Measurements from ENCODE around the gene ZNF282. TPM values are rescaled to one million over a fixed set of nuclear protein-coding genes. Genes with fewer than 3 reads are reported as not detected.
"Not testable (repeated sequence)": the region's sequence is repeated elsewhere in the genome, so short reads cannot be mapped to it uniquely, and the experiment has no call there.

The ZNF282 gene
- total RNA-seq, 2 donors from 2014 or later = 37.4 to 46.7 TPM

DNA sequence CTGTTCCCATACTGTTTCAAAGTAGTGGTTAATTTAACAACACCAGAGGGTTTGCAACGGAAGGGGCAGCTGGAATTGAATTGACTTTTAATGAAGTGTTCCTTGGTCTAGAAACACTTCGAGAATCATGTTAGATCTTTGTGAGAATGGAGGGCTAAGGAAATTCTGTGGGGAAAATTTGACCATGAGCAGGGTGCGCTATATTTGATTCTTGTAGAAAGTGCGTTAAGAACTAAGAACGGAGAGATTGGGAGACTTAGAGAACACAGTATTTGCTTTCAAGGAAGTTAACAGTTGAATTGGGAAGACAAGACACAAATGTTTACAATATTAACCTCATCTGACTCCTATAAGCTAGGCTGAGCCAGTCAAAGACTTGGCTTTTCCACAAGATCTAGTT is 45.3 kb downstream of the ZNF282 start:
- peak overlapping the region; percentile 96 for H3K4me3 Mint-ChIP-seq
- H3K36me3 Mint-ChIP-seq = peaks cover 8% of the 10 kb centered on the region
- ATAC-seq (no peak), DNase-seq (ENCODE audit: low spot score) (no peak)
- H3K27me3 Mint-ChIP-seq = peaks cover 4 to 6% of the 10 kb centered on the region in 2 donors
- peak overlapping the region; percentile 75 to 91 for H3K27ac Mint-ChIP-seq
- no peaks in the 10 kb centered on the region for H3K9me3 Mint-ChIP-seq
- H3K4me1 Mint-ChIP-seq (ENCODE audit: low read depth in 2 of 2) = peaks cover 29 to 32% of the 10 kb centered on the region in 2 donors

DNA sequence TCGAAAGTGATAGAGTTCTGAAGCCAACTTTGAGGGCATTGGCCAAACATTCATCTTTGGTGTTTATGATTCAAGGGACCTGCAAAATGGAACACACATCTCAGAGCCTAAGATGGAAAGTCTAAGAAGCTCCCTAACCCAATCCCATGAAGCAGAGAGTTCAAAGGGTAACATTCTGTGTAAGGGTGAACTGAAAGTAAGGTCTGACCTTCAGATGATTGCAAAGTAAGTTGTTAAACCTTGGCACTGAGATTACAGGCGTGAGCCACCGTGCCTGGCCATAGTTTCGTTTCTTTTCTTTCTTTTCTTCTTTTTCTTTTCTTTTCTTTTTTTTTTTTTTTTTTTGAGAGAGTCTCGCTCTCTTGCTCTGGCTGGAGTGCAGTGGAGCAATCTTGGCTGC is 46.4 kb downstream of the ZNF282 start:
- DNase-seq (ENCODE audit: low spot score) = no peak
- H3K4me1 Mint-ChIP-seq (ENCODE audit: low read depth in 2 of 2) = peaks cover 35 to 37% of the 10 kb centered on the region in 2 donors
- no peak for ATAC-seq
- no peak overlapping the region for H3K4me3 Mint-ChIP-seq
- no peaks in the 10 kb centered on the region for H3K9me3 Mint-ChIP-seq
- peaks cover 8% of the 10 kb centered on the region for H3K36me3 Mint-ChIP-seq
- no peak overlapping the region for H3K27ac Mint-ChIP-seq
- H3K27me3 Mint-ChIP-seq = peaks cover 2 to 4% of the 10 kb centered on the region in 2 donors

DNA sequence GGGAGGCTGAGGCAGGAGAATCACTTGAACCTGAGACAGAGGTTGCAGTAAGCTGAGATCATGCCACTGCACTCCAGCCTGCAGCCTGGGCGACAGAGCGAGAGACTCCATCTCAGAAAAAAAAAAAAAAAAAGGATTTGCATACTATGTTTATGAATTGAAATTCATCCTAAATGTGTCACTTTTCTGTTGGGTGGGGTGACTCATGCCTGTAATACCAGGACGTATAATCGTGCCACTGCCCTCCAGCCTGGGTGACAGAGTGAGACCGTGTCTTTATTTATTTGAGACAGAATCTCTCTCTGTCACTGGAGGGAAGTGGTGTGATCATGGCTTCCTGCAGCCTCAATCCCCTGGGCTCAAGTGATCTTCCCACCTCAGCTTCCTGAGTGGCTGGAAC is 49.9 kb downstream of the ZNF282 start:
- Mint-ChIP-seq H3K36me3 (peaks cover 8% of the 10 kb centered on the region), H3K4me1 (ENCODE audit: low read depth in 2 of 2) (peaks cover 32 to 33% of the 10 kb centered on the region in 2 donors), H3K4me3 (peak overlapping the region; percentile 2), H3K27ac (peak overlapping the region; percentile 52 to 56), H3K9me3 (no peaks in the 10 kb centered on the region), H3K27me3 (no peaks in the 10 kb centered on the region)
- peak; percentile 82 to 94 for ATAC-seq
- no peak for DNase-seq (ENCODE audit: low spot score)

DNA sequence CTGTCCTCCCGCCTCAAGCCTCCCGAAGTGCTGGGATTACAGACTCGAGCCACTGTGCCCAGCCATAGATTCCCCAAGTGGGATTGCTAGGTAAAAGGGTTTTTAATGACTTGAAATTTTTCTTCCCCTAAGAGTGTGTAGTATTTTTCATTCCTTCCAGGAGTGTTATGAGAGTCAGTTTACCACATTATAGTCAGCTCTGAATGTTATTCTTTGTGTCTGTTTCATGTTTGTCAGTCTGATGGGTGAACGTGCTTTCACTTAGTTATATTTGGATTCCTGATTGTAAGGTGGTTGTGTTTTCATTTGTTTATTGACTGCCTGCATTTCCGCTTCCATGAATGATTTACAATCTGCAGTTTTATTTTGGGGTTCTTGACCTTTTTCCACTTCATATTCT is 50.4 kb downstream of the ZNF282 start:
- peak in 1 of 2 donors; percentile 55 for ATAC-seq
- H3K9me3 Mint-ChIP-seq = no peaks in the 10 kb centered on the region
- peak overlapping the region; percentile 2 for H3K4me3 Mint-ChIP-seq
- H3K36me3 Mint-ChIP-seq = peaks cover 8% of the 10 kb centered on the region
- peak overlapping the region; percentile 52 to 56 for H3K27ac Mint-ChIP-seq
- no peaks in the 10 kb centered on the region for H3K27me3 Mint-ChIP-seq
- H3K4me1 Mint-ChIP-seq (ENCODE audit: low read depth in 2 of 2) = peaks cover 27 to 29% of the 10 kb centered on the region in 2 donors
- DNase-seq (ENCODE audit: low spot score) = no peak

DNA sequence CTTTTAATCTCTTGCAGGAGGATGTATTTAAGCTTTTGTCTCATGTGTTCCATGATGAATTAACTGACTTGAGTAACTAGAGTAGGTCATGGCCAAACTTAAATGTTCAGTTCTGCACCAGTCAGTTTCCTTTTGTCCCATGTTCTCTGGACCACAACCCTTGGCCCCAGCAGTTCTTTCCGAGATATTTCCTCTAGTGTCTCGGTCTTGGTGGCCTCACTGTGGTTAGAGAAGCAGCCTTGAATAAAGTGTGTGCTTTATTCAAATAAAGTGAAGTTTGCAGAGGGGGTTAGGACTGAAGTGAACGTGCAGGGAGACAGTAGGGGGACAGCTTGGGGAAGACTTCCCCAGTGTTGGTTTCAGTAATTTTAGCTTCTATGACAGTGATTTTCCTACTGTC is 53.4 kb downstream of the ZNF282 start:
- H3K4me3 Mint-ChIP-seq = no peak overlapping the region
- ATAC-seq (no peak), DNase-seq (ENCODE audit: low spot score) (no peak)
- H3K27ac Mint-ChIP-seq = peak overlapping the region in 1 of 2 donors; percentile 57
- H3K4me1 Mint-ChIP-seq (ENCODE audit: low read depth in 2 of 2) = peaks cover 18 to 24% of the 10 kb centered on the region in 2 donors
- H3K9me3 Mint-ChIP-seq = no peaks in the 10 kb centered on the region
- H3K36me3 Mint-ChIP-seq = no peaks in the 10 kb centered on the region
- H3K27me3 Mint-ChIP-seq = no peaks in the 10 kb centered on the region

DNA sequence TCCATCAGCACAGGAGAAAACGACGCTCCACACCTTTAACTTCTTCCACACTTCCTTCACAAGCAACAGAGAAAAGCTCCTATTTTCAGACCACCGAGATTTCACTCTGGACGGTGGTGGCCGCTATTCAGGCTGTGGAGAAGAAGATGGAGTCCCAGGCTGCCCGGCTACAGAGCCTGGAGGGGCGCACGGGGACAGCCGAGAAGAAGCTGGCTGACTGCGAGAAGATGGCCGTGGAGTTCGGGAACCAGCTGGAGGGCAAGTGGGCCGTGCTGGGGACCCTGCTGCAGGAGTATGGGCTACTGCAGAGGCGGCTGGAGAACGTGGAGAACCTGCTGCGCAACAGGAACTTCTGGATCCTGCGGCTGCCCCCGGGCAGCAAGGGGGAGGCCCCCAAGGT is 54.8 kb downstream of the ZNF282 start:
- not testable (repeated sequence) for H3K36me3 Mint-ChIP-seq; H3K4me3 Mint-ChIP-seq; H3K27me3 Mint-ChIP-seq; H3K9me3 Mint-ChIP-seq; H3K27ac Mint-ChIP-seq; ATAC-seq; DNase-seq (ENCODE audit: low spot score)
- H3K4me1 Mint-ChIP-seq (ENCODE audit: low read depth in 2 of 2) = peaks cover 17 to 18% of the 10 kb centered on the region in 2 donors

DNA sequence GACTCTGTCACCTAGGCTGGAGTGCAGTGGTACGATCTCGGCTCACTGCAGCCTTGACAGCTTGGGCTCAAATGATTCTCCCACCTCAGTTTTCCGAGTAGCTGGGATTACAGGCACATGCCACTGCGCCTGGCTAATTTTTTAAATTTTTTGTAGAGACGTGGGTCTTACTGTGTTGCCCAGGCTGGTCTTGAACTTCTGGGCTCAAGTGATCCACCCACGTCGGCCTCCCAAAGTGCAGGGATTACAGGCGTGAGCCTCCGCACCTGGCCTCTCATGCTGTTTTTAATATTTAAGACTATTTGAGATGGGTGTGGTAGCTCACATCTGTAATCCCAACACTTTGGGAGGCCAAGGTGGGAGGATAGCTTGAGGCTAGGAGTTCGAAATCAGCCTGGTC is 56.2 kb downstream of the ZNF282 start:
- not testable (repeated sequence) for H3K27me3 Mint-ChIP-seq; H3K9me3 Mint-ChIP-seq; ATAC-seq; H3K27ac Mint-ChIP-seq; H3K36me3 Mint-ChIP-seq; DNase-seq (ENCODE audit: low spot score); H3K4me3 Mint-ChIP-seq
- H3K4me1 Mint-ChIP-seq (ENCODE audit: low read depth in 2 of 2) = peaks cover 8 to 10% of the 10 kb centered on the region in 2 donors

DNA sequence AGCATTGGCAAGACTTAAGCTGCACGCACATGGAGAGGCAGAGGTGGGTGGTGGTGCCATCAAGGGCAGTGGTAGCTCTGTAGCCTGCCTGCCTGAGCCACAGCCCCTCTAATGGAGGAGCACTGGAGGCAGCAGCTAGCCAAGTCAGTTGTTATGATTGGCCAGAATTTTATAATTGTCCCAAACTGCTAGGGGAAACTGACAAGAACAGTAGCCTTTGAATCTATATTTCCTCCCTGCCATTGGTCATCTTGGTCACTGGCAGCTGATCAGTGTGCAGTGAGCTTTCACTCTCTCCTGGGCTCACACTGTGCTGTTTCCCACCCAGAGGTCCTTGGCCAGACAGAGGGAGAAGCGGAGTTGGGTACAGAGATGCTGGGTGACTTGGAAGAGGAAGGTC is 57.0 kb downstream of the ZNF282 start:
- DNase-seq (ENCODE audit: low spot score) = no peak
- ATAC-seq = no peak
- H3K36me3 Mint-ChIP-seq = no peaks in the 10 kb centered on the region
- no peaks in the 10 kb centered on the region for H3K27me3 Mint-ChIP-seq
- no peak overlapping the region for H3K4me3 Mint-ChIP-seq
- peaks cover 8 to 10% of the 10 kb centered on the region in 2 donors for H3K4me1 Mint-ChIP-seq (ENCODE audit: low read depth in 2 of 2)
- H3K9me3 Mint-ChIP-seq = no peaks in the 10 kb centered on the region
- no peak overlapping the region for H3K27ac Mint-ChIP-seq

DNA sequence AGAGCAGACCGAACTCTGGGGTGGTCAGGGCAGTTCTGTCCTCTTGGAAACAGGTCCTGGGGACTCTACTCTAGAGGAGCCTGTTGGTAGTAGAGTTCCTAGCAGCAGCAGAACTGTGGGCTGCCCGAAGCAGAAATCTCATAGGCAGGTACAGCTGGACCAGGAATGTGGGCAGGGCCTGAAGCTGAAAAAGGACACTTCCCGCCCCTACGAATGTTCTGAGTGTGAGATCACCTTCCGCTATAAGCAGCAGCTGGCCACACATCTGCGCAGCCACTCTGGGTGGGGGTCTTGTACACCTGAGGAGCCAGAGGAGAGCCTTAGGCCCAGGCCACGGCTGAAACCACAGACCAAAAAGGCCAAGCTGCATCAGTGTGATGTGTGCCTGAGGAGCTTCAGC is 58.3 kb downstream of the ZNF282 start:
- Mint-ChIP-seq H3K27ac (no peak overlapping the region), H3K36me3 (no peaks in the 10 kb centered on the region), H3K27me3 (no peaks in the 10 kb centered on the region), H3K4me1 (ENCODE audit: low read depth in 2 of 2) (peaks cover 3 to 4% of the 10 kb centered on the region in 2 donors), H3K9me3 (no peaks in the 10 kb centered on the region), H3K4me3 (no peak overlapping the region)
- DNase-seq (ENCODE audit: low spot score) = no peak
- no peak for ATAC-seq

DNA sequence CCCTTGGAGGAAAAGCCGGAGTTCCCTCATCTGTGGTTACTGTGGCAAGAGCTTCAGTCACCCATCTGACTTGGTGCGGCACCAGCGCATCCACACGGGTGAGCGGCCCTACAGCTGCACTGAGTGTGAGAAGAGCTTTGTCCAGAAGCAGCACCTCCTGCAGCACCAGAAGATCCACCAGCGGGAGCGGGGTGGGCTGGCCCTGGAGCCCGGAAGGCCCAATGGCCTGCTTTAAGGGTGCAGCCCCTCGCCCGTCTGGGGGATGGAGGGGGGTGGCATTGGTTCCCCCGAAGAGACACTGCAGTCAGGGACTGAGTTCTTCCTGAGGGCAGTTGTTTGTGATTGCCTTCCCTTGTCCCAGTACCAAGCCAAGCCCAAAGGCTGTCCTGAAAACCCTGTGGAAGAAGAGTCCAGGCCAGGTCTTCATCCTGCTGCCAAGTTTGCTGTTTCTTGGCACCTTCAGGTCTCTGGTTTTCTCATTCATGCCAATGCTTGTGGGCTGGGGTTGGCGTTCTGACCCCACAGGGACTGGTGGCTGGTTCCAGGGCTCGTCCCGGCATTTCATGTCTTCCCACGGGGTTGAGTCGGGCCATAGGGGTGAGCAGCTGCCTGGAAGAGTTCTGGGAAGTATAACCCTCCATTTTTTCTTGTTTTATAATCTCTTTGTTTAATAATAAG is 59.0 kb downstream of the ZNF282 start:
- H3K9me3 Mint-ChIP-seq = no peaks in the 10 kb centered on the region
- H3K36me3 Mint-ChIP-seq = no peaks in the 10 kb centered on the region
- H3K4me3 Mint-ChIP-seq = no peak overlapping the region
- no peaks in the 10 kb centered on the region for H3K4me1 Mint-ChIP-seq (ENCODE audit: low read depth in 2 of 2)
- H3K27ac Mint-ChIP-seq = no peak overlapping the region
- no peaks in the 10 kb centered on the region for H3K27me3 Mint-ChIP-seq
- no peak for ATAC-seq
- DNase-seq (ENCODE audit: low spot score) = no peak

DNA sequence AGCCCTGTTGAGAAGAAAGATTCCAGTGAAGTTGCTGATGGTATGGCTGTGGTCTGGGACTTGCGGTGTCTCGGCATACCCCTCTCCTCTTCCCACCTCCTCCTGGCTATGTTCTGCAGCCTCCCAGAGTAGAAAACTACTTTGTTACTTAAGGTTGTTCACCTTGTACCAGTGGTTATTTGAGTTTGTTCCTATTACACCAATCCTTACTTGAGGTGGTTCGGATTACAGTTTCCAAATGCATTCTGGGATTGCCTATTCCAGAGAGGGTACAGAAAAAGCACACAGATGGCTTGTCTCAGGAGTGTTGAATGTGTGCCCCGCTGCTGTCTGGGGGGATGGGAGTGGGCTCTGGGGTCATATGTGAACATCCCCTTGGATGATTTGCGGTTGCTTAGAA is 59.8 kb downstream of the ZNF282 start:
- DNase-seq (ENCODE audit: low spot score) (no peak), ATAC-seq (no peak)
- Mint-ChIP-seq H3K9me3 (no peaks in the 10 kb centered on the region), H3K27me3 (no peaks in the 10 kb centered on the region), H3K27ac (no peak overlapping the region), H3K4me1 (ENCODE audit: low read depth in 2 of 2) (no peaks in the 10 kb centered on the region), H3K36me3 (no peaks in the 10 kb centered on the region), H3K4me3 (no peak overlapping the region)

DNA sequence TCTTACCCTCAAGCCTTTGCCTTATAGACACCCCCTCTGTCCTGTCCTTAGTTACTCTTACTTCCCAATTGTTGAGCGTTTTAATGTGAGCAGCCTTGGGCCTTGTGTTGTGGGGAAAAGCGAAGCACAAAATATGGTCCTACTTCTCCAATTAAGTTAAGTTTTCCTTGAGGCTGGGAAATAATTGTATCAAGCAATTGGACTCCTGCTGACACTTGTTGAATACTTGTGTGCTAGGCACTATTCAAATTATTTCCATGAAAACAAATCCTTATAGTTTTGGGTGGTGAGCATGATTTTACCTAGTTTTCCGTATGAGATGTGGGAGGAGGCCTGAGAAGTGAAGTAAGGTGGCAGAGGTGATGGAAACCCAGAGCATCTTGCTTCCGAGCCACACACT is 61.2 kb downstream of the ZNF282 start:
- Mint-ChIP-seq H3K4me1 (ENCODE audit: low read depth in 2 of 2) (peaks cover 0 to 5% of the 10 kb centered on the region in 2 donors), H3K36me3 (no peaks in the 10 kb centered on the region), H3K27ac (no peak overlapping the region), H3K27me3 (no peaks in the 10 kb centered on the region), H3K4me3 (no peak overlapping the region), H3K9me3 (no peaks in the 10 kb centered on the region)
- no peak for DNase-seq (ENCODE audit: low spot score)
- ATAC-seq = no peak

DNA sequence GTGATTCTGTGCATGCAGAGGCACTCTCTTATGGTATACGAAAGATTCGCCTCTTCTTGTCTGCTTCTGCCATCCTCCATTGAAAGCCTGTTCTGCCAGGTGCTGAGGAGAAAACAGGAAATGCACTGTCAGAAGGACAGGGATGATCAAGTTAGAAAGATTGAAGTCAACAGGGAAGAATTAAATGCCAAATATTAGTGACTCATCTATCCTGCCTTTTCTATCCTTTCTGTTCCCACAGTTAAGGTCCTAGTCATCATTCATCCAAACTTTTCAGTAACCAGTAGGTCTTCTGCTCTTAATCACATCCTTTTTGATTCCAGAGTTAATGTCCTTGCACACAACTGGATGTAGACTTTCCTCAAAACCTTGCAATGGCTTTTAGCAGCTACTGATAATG is 61.8 kb downstream of the ZNF282 start:
- Mint-ChIP-seq H3K4me1 (ENCODE audit: low read depth in 2 of 2) (peaks cover 0 to 7% of the 10 kb centered on the region in 2 donors), H3K27me3 (no peaks in the 10 kb centered on the region), H3K27ac (no peak overlapping the region), H3K4me3 (no peak overlapping the region), H3K36me3 (no peaks in the 10 kb centered on the region), H3K9me3 (no peaks in the 10 kb centered on the region)
- DNase-seq (ENCODE audit: low spot score) (no peak), ATAC-seq (no peak)

DNA sequence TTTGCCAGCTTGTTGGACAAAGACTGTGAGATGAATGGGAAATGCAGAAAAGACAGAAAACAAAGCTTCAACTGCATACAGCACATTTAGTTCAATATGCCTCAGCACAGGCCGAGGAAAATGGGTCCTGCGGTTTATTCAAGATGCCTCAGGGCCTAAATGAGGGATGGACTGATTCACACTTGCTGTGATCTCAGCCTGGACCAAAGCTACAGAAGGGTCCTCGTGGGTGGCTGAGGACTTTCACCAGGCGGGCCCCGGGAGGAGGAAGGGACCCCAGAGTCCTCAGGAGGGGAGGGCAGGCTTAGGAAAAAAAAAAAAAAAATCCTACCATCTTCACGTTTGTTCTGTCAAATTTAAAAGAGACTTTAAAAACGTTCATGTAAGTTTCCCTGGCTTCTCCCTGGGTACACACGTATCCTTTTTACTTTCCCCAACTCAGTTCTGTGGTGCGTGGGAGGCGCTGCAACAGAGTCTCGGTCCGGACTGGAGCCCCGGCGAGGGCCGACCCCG is 66.0 kb downstream of the ZNF282 start:
- no peaks in the 10 kb centered on the region for H3K36me3 Mint-ChIP-seq
- DNase-seq (ENCODE audit: low spot score) (no peak), ATAC-seq (peak in 1 of 2 donors; percentile 2)
- H3K4me3 Mint-ChIP-seq = peak overlapping the region; percentile 81
- peaks cover 9 to 16% of the 10 kb centered on the region in 2 donors for H3K4me1 Mint-ChIP-seq (ENCODE audit: low read depth in 2 of 2)
- peak overlapping the region; percentile 82 to 83 for H3K27ac Mint-ChIP-seq
- H3K9me3 Mint-ChIP-seq = no peaks in the 10 kb centered on the region
- H3K27me3 Mint-ChIP-seq = no peaks in the 10 kb centered on the region

Data from natural killer cell treated with Interleukin-12 subunit alpha and Interleukin-12 subunit beta and Interleukin-15 and Interleukin-18, amount 100 ng/mL, for 72 hours (primary cell).